Adrenal gland (tissue), 12 donors: ENCODE results near the gene PARD6G. TPM values are rescaled to one million over a fixed set of nuclear protein-coding genes. Genes with fewer than 3 reads are reported as not detected.

Source experiments
- DNase-seq, 7 donors: peaks; one replicate each; pipeline ENCODE4 v3.0.0-alpha.2; 2019 to 2020
- H3K27ac ChIP-seq, 5 donors: fragments of 200-600 bp; sonication (generic) in 4 of 5; 1 replicate in 3 of 5; 2 replicates in 2 of 5; pipeline versions ENCODE4 v1.5.1 to v1.8.0; 2016 to 2020; ENCODE audit warnings: mild to moderate bottlenecking in 1 of 5
- H3K27me3 ChIP-seq: fragments of 200-600 bp; 2 replicates; pipeline ENCODE4 v1.8.0; 2021
- H3K36me3 ChIP-seq, 2 donors: fragments of 200-600 bp; replicated peaks in 1 of 2; 1 replicate in 1 of 2; 2 replicates in 1 of 2; pipeline versions ENCODE4 v1.5.1 to v1.8.0; 2018 to 2022
- H3K4me1 ChIP-seq, 2 donors: fragments of 200-600 bp; replicated peaks in 1 of 2; 1 replicate in 1 of 2; 2 replicates in 1 of 2; pipeline versions ENCODE4 v1.5.1 to v1.8.0; 2018 to 2021
- H3K4me3 ChIP-seq, 4 donors: fragments of 200-600 bp; sonication (generic) in 3 of 4; one replicate each; pipeline ENCODE4 v1.5.1; 2016 to 2018
- H3K9me3 ChIP-seq, 3 donors: fragments of 200-600 bp; sonication (generic) in 1 of 3; replicated peaks in 1 of 3; 1 replicate in 2 of 3; 2 replicates in 1 of 3; pipeline versions ENCODE4 v1.5.1 to v1.8.0; 2016 to 2021
- CTCF ChIP-seq, 6 experiments: fragments of 450-650 bp in 4 of 6; fragments of 200-600 bp in 2 of 6; sonication (generic) in 1 of 6; IDR thresholded peaks; 1 replicate in 5 of 6; 2 replicates in 1 of 6; pipeline versions ENCODE4 v1.5.1 to v1.8.0; 2016 to 2021; ENCODE audit warnings: antibody characterized with exemption in 6 of 6, mild to moderate bottlenecking in 2 of 6, moderate library complexity in 1 of 6
- POLR2A ChIP-seq, 2 donors: fragments of 450-650 bp; IDR thresholded peaks; one replicate each; pipeline ENCODE4 v1.6.1; 2017; ENCODE audit warnings: antibody characterized with exemption in 2 of 2, mild to moderate bottlenecking in 2 of 2, moderate library complexity in 1 of 2
- WGBS, 4 donors: extraction: QIAGEN DNeasy Blood & Tissue Kit in 2 of 4; methylation state at CpG; one replicate each; pipeline versions ENCODE4 v1.1.5 to v1.1.7; 2013 to 2017; 5-methylcytosine and 5-hydroxymethylcytosine counted together
- intact Hi-C, 2 donors: fragments of 100-400 bp; cut with DNase I; formaldehyde crosslinking; loops; one replicate each; pipeline versions ENCODE4 v1.14.1 to v1.15.0; 2022 to 2023
- polyA plus RNA-seq, 3 donors: library from polyadenylated mRNA; stranded (reverse); fragments of 200-250 nt in 2 of 3; fragments of 350-450 nt in 1 of 3; fragmentation: Illumina TruSeq in 1 of 3; extraction: RNeasy Lipid Tissue Mini Kit (QIAGEN cat#74804) in 1 of 3; gene quantifications; one replicate each; pipeline ENCODE4 v1.2.3, GENCODE V29; 2013 to 2014
- total RNA-seq, 9 donors: library from RNA; depleted of rRNA in 4 of 9; stranded (reverse); fragments of >200 nt in 4 of 9; fragments of 120-200 nt in 1 of 9; fragmentation: NEBNext Ultra II Directional in 1 of 9; extraction: Animal tissue kit (Norgen Biotek cat#: 25700) in 1 of 9; gene quantifications; one replicate each; pipeline versions ENCODE4 v1.1.0 to v1.2.4, GENCODE V29; 2013 to 2023
- donor health status: healthy with polysubstance abuse.
- donor health status: Bipolar disorder and iron deficiency.
- donor health status: DM: yes; HTN: yes; CAD: no.
- donor health status: DM: no; HTN: no; CAD: no.
- donor health status: DM: no; HTN: no; CAD: no.
- donor health status: DM: yes; HTN: yes; CAD: no.

PARD6G gene
- total and polyA plus RNA-seq, 12 donors: 0.95 to 4.3 (median 2.3) TPM

DNA sequence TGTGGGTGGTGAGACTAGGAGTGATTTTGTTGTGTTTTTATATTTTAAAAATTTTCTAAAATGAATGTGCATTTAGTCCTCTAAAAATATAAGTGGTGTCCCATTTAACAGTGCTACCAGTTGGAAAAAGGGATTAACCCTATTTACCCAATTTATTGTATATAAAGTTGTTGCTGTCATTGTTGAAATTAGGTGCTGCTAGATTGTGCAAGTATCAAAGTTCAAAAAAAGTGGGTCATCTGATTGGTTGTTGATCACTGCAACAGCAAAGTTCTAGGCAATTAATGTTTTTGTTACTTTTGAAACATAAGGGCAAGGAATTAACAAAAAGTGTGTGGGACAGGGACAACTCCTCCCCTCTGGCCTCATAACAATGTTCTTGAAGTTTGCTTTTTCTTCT is 97.6 kb downstream of the PARD6G start:
- Histone ChIP-seq H3K9me3 (no peaks in the 10 kb centered on the region), H3K27ac (no peak overlapping the region), H3K4me3 (no peak overlapping the region), H3K4me1 (peaks cover 2 to 6% of the 10 kb centered on the region in 2 donors), H3K27me3 (no peaks in the 10 kb centered on the region), H3K36me3 (no peaks in the 10 kb centered on the region)
- intact Hi-C loops: no loop called here
- TF ChIP-seq CTCF (IDR thresholded peaks at IDR 0.05) (no peak), POLR2A (IDR thresholded peaks at IDR 0.05) (no peak)
- no peak for DNase-seq

- peak overlapping the region in 3 of 4 donors; percentile 17 to 70 (median 36) for H3K4me3 ChIP-seq
- peak in 2 of 7 donors; percentile 29 to 35 for DNase-seq
- H3K4me1 ChIP-seq: peaks cover 2 to 6% of the 10 kb centered on the region in 2 donors
- no peaks in the 10 kb centered on the region for H3K36me3 ChIP-seq
- H3K27ac ChIP-seq: peak overlapping the region in 3 of 5 donors; percentile 13 to 82 (median 62)
- no peaks in the 10 kb centered on the region for H3K27me3 ChIP-seq
- no peaks in the 10 kb centered on the region for H3K9me3 ChIP-seq
- TF ChIP-seq POLR2A (IDR thresholded peaks at IDR 0.05) (no peak), CTCF (IDR thresholded peaks at IDR 0.05) (no peak)
- intact Hi-C loops: no loop called here
- 50 to 70% (median 59%) methylated on average over 27 to 34 of the region's 34 CpGs for WGBS, 4 donors
Observed at GRCh38 chr18:80148326-80149199, 98.8 kb downstream of the PARD6G start.

GRCh38 chr18:80147418-80148325 is 99.6 kb downstream of the PARD6G start:
- DNase-seq: peak; percentile 90 to 96 (median 91)
- no peaks in the 10 kb centered on the region for H3K9me3 ChIP-seq
- no peak for TF ChIP-seq CTCF (IDR thresholded peaks at IDR 0.05)
- TF ChIP-seq POLR2A (IDR thresholded peaks at IDR 0.05): peak; percentile 42 to 70
- H3K4me1 ChIP-seq: peaks cover 2 to 6% of the 10 kb centered on the region in 2 donors
- H3K4me3 ChIP-seq: peak overlapping the region in 3 of 4 donors; percentile 17 to 70 (median 36)
- no peaks in the 10 kb centered on the region for H3K27me3 ChIP-seq
- intact Hi-C loops: no loop called here
- 20 to 45% (median 36%) methylated on average over 19 to 52 of the region's 52 CpGs for WGBS, 4 donors
- H3K27ac ChIP-seq: peak overlapping the region in 3 of 5 donors; percentile 13 to 82 (median 62)
- no peaks in the 10 kb centered on the region for H3K36me3 ChIP-seq

DNA sequence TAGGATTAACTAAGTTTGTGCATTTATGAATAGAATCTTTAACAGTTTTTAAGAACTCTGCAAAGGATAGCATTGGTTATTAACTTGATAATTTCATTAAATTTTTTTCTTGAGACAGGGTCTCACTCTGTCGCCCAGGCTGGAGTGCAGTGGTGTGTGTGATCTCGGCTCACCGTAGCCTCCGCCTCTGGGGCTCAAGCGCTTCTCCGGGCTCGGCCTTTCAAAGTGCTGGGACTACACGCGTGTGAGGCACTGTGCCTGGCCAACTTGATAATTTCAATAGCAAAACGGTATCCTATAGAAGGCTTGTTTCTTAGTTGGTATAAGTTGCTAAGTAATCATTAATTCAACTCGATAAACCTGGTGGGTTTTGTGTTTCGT is 100.3 kb downstream of the PARD6G start:
- TF ChIP-seq POLR2A (IDR thresholded peaks at IDR 0.05) (no peak), CTCF (IDR thresholded peaks at IDR 0.05) (no peak)
- H3K27me3 ChIP-seq: no peaks in the 10 kb centered on the region
- H3K27ac ChIP-seq: peak overlapping the region in 3 of 5 donors; percentile 13 to 82 (median 62)
- peaks cover 2 to 6% of the 10 kb centered on the region in 2 donors for H3K4me1 ChIP-seq
- peak in 2 of 7 donors; percentile 34 to 38 for DNase-seq
- WGBS, 4 donors: 25 to 38% (median 27%) methylated on average over 11 to 12 of the region's 12 CpGs
- peak overlapping the region in 2 of 4 donors; percentile 17 to 70 for H3K4me3 ChIP-seq
- no peaks in the 10 kb centered on the region for H3K36me3 ChIP-seq
- intact Hi-C loops: no loop called here
- H3K9me3 ChIP-seq: no peaks in the 10 kb centered on the region
